Peyer's patch (tissue), 4 donors: Measurements from ENCODE around the gene ERF.

ENCODE experiments used
- CTCF ChIP-seq, 6 experiments: fragments of 450-650 bp in 4 of 6; fragments of 200-600 bp in 2 of 6; sonication (generic) in 1 of 6; IDR thresholded peaks; one replicate each; pipeline ENCODE4 v1.5.1; 2017 to 2019; ENCODE audit warnings: antibody characterized with exemption in 6 of 6, mild to moderate bottlenecking in 3 of 6, moderate library complexity in 1 of 6
- POLR2A ChIP-seq, 2 donors: fragments of 450-650 bp; IDR thresholded peaks; one replicate each; pipeline ENCODE4 v1.5.1; 2017; ENCODE audit warnings: antibody characterized with exemption in 2 of 2, mild to moderate bottlenecking in 2 of 2, moderate library complexity in 2 of 2

DNA sequence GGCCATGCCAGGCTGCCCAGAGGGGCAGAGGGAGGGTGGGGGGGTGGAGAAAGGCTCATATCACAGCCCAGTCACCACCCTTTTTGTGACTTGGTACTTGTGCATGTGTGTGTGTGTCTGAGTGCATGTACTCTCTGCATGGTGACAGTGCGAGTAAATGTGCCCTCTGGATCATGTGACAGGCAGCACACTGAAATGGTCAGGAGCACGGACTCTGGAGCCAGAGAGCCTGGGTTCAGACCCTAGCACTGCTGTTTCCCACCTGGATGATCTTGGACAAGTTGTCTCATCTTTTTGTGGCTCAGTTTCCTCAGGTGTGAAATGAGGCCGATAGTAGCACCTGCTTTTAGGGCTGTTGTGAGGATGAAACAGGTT is 16.1 kb upstream of the ERF start:
- TF ChIP-seq CTCF (IDR thresholded peaks at IDR 0.05) (no peak), POLR2A (IDR thresholded peaks at IDR 0.05) (no peak)
